DND-41 (cell line): ENCODE results near the gene MRPS23.

ENCODE experiments used
- EZH2 ChIP-seq: IDR thresholded peaks from 3 replicates; pipeline ENCODE4 v1.6.1; 2012; ENCODE audit warnings: borderline replicate concordance, low read depth, mild to moderate bottlenecking, moderate library complexity, low read length, inconsistent platforms; ENCODE audit not compliant: severe bottlenecking
- TF ChIP-seq, protein P1 (sequence below): IDR thresholded peaks from 2 replicates; pipeline ENCODE4 v1.5.1; 2012; ENCODE audit warnings: borderline replicate concordance, low read length, moderate library complexity, mild to moderate bottlenecking; ENCODE audit not compliant: poor library complexity, severe bottlenecking; ENCODE audit errors: extremely low read depth

DNA sequence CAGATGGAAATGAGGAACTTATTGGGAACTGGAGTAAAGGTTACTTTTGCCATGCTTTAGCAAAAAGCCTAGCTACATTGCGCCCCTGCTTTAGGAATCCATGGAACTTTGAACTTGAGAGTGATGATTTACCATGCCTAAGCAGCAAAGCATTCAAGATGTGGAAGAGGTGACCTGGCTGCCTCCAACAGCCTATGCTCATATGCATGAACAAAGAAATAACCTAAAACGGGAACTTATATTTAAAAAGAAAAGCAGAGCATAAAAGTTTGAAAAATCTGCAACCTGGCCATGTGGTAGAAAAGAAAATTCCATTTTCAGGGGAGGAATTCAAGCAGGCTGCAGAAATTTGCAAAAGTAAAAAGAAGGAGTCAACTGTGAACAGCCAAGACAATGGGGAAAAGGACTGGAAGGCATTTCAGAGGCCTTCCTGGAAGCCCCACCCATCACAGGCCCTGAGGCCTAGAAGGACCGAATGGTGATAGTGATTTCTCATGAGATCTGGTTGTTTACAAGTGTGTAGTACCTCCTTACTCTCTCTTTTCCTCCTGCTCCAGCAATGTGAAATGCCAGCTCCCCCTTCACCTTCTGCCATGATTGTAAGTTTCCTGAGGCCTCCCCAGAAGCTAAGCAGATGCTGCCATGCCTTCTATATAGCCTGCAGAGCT lies 48.7 kb downstream of the MRPS23 start:
- TF ChIP-seq, protein P1, sequence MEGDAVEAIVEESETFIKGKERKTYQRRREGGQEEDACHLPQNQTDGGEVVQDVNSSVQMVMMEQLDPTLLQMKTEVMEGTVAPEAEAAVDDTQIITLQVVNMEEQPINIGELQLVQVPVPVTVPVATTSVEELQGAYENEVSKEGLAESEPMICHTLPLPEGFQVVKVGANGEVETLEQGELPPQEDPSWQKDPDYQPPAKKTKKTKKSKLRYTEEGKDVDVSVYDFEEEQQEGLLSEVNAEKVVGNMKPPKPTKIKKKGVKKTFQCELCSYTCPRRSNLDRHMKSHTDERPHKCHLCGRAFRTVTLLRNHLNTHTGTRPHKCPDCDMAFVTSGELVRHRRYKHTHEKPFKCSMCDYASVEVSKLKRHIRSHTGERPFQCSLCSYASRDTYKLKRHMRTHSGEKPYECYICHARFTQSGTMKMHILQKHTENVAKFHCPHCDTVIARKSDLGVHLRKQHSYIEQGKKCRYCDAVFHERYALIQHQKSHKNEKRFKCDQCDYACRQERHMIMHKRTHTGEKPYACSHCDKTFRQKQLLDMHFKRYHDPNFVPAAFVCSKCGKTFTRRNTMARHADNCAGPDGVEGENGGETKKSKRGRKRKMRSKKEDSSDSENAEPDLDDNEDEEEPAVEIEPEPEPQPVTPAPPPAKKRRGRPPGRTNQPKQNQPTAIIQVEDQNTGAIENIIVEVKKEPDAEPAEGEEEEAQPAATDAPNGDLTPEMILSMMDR: no peak
- TF ChIP-seq EZH2: no peak
